Measurements from ENCODE around the gene SLIT3.

SLIT3 gene

DNA sequence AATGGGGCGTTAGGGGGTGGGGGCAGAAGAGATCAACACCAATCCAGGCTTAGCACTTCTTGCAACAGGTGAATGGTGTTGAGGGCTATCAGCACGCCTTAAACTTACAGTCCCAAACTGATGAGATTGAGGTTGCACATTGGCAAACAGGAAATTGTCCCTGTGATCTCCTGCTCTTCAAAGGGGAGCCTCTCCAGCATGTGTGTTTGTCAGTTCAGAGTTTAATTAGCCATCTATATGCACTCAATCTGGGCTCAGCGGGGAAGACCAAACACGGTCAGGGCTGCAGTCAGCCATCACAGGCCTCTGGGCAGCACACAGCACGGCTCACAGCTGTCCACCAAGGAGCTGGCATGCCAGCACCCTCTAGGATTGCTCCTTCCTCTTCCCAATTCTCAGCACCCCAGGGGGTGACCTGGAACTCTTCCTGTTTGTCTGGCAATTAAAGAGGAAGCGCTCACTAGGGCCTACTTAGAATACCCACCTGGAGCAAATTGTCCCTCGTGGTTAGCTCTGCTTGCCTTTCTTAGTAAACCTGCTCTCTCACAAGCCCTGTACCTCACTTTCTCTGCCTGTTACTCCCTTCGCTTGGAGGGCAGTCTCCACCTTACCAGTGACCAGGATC lies 217.4 kb downstream of the SLIT3 start:
- no peak overlapping the region for H3K4me3 ChIP-seq (ENCODE audit: low read depth, low read length)
- TF ChIP-seq, protein P1, sequence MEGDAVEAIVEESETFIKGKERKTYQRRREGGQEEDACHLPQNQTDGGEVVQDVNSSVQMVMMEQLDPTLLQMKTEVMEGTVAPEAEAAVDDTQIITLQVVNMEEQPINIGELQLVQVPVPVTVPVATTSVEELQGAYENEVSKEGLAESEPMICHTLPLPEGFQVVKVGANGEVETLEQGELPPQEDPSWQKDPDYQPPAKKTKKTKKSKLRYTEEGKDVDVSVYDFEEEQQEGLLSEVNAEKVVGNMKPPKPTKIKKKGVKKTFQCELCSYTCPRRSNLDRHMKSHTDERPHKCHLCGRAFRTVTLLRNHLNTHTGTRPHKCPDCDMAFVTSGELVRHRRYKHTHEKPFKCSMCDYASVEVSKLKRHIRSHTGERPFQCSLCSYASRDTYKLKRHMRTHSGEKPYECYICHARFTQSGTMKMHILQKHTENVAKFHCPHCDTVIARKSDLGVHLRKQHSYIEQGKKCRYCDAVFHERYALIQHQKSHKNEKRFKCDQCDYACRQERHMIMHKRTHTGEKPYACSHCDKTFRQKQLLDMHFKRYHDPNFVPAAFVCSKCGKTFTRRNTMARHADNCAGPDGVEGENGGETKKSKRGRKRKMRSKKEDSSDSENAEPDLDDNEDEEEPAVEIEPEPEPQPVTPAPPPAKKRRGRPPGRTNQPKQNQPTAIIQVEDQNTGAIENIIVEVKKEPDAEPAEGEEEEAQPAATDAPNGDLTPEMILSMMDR (IDR thresholded peaks at IDR 0.05; ENCODE audit: low read depth, low read length), result no peak

DNA sequence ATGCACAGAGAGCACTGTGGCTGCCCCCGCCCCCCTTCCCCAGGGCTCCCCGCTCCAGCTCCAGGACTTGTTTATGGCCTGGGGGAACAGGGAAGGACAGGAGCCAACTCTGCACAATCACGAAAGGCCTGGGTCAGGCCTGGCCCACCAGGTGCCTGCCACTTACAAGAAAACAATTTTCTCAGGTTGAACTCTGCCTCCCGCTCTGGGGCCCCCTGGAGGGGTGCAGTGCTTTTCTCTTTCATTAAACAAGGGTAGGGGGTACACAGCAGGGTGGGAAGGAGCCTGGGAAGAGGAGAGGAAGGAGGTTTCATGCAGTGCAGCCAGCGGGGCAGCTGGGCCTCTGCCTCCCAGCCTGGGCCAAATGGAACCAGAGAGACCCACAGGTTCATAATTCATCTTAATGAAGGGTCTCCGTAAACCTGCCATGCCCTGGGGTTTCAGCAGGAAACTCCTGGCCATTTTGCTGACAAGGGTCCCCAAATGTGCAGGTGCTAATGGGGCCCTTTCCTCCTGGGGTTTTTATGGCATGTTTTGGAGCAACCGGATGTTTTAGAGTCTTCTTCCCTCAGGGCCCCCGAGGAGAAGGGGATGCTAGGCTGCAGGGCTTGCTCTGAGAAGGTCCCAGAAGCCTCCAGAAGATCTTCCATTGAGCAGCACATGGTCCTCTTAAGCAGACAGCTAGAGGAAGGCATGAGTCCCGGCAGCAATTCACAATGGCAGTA lies 219.8 kb downstream of the SLIT3 start:
- no peak overlapping the region for H3K4me3 ChIP-seq (ENCODE audit: low read depth, low read length)
- TF ChIP-seq, protein P1 (IDR thresholded peaks at IDR 0.05; ENCODE audit: low read depth, low read length), result no peak

DNA sequence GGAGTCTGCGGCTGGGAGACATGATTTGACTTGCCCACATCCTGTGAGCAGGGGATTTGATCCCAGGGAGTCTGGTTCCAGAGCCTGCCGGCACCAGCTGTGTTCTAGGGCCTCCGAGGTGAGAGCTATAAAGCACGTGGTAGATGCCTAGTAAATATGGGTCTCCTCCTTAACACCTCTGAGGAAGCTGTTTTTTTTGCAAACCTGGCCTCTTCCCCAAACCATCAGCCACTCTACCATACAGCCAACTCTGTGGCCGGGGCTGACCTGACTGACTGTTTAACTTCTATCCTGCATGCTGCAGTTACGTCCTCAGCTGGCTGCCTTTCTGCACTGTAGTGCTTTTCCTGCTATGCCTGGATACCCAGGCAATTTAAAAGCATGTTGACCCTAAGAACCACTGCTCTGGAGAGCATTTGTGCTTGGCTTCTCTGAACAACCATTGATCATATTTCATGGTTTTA lies 220.5 kb downstream of the SLIT3 start:
- no peak overlapping the region for H3K4me3 ChIP-seq (ENCODE audit: low read depth, low read length)
- TF ChIP-seq, protein P1 (IDR thresholded peaks at IDR 0.05; ENCODE audit: low read depth, low read length), result no peak

DNA sequence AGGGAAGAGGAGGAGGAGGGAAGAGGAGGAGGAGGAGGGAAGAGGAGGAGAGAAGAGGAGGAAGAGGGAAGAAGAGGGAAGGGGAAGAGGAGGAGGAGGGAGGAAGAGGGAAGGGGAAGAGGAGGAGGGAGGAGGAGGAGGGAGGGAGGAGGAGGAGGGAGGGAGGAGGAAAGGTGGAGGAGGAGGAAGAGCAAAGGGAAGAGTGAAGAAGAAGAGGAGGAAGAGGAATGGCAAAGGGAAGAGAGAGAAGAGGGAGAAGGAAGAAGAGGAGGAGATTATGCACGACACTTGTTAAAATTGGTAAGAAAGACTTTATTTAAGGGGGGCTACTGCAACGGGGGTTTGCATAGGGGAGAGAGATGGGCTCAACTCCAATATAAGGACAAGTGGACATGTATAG lies 221.2 kb downstream of the SLIT3 start:
- no peak overlapping the region for H3K4me3 ChIP-seq (ENCODE audit: low read depth, low read length)
- TF ChIP-seq, protein P1 (IDR thresholded peaks at IDR 0.05; ENCODE audit: low read depth, low read length), result no peak

DNA sequence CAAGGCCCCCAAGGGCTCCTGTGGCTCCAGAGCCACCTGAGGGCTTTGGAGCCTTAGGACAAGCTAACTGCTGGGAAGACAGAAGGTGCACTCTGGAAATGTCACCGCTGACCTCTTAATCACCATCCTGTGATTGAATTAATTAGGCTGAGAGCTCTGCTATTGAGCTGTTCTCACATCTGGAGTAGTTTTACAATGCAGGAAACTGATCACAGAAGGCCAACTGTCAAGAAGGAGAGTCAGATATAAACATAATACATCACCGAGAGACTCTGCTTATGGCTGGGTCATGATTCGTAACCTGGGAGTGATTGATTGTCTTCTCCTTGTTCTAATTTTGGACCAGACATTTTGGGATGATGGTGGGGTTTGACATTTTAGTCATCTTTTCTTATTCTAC lies 226.1 kb downstream of the SLIT3 start:
- TF ChIP-seq, protein P1 (IDR thresholded peaks at IDR 0.05; ENCODE audit: low read depth, low read length), result no peak

DNA sequence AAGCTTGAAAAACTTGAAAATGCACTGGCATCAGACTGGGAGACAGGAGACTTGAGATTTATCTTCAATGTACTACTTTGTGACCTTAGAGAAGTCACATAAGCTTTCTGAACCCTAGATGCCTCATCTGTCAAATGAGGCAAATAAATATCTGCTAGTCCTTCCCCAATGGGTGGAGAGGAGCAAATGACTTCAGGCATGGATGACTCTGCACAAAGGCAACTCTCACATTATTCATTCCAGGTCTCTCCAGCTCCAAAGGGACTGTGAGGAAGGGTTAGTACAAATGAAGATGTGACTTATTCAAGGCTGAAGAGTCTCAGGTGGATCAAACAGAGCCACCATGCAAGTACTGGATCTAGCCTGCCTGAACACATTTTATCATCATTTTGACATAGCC lies 228.7 kb downstream of the SLIT3 start:
- no peak overlapping the region for H3K4me3 ChIP-seq (ENCODE audit: low read depth, low read length)
- TF ChIP-seq, protein P1 (IDR thresholded peaks at IDR 0.05; ENCODE audit: low read depth, low read length), result no peak

More for the DNA sequence above, 226.1 kb downstream of the SLIT3 start:
- no peak overlapping the region for H3K4me3 ChIP-seq (ENCODE audit: low read depth, low read length)

DNA sequence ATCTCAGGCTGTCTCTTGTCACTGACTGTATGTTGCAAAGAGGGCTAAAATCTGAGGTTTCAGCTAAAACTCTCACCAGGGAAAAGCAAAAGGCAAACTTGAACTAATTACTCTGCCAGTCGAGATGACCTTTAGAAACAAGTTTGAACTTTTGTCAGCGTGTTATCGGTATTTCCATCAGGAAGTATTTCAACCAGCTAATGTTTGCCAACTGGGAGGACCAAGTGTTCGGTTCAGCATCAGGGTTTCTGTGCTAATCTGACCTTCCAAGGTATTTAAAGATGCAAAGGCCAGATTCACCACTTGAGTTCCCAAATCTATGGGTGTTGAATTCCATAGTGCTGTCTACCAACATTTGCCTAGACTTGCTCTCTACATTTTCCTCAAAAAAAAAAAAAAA lies 230.5 kb downstream of the SLIT3 start:
- H3K4me3 ChIP-seq (ENCODE audit: low read depth, low read length), result no peak overlapping the region
- TF ChIP-seq, protein P1 (IDR thresholded peaks at IDR 0.05; ENCODE audit: low read depth, low read length), result no peak

All from WI38 (cell line).